ENCODE results near the gene ANKS3.

The ANKS3 gene

DNA sequence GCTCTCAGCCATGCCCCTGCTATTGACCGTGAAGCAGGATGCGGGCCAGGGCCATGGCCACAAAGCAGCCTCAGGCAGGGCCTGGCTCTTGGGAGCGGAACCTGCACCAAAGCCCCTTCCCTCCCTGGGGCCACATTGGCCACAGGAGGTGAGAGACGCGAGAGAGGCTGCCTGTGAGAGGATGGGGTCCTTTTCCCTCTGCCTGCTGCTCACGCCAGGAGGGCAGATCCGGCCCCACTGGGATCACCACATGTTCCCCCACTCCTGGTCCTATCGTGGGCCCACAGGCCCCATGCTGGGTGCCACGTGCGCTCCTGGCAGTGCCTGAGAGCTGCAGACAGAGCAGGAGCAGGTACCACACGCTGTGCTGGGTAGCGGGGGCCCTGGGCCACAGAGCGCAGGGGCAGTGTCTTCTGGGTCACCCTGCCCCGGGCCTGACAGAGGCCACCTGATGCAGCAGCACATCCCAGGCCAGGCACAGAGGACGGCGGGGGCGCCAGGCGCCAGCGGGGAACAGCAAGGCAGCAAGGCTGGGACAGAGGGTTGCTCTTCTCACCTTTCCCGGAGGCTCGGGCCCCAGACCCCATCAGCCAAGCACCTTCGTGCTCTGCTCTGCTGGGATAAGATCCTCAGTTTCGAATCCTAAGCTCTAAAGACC is 49.9 kb downstream of the ANKS3 start:
- no peak for DNase-seq (ENCODE audit: low read depth)

DNA sequence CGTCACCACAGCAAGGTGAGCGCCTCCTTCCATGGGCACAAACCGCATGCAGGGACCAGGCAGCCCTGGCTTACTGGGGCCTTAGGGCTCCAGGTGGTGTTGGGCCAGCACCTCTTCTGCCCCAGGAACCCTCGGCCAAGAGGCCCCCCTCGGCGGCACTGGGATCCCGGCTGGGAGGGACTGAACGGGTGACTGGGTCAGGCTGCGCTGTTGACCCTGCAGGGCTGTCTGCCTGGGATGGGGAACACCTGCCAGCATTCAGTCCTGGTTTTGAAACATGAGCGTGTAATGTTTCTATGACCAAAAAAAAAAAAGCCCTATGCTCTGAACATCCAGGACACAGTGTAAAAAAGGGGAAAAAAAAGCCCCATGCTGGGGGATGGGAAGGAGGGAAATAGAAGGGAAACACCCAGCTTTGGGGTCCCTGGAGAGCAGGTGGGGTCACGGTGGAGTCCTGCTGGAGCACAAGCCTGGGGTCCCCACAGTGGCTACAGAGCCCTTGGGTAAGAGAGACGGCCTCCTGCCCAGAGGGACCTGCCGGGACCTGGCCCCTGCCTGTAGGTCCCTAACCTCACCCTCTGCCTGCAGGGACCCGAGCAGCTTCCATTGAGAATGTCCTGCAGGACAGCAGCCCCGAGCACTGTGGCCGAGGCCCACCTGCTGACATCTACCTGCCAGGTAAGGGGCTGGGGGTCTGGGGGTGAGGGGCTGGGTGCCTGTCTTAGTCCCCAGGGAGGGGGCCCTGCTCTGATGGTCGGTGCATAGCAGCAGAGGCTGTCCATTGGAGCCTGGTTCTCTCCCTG is 50.6 kb downstream of the ANKS3 start:
- DNase-seq (ENCODE audit: low read depth) = no peak

DNA sequence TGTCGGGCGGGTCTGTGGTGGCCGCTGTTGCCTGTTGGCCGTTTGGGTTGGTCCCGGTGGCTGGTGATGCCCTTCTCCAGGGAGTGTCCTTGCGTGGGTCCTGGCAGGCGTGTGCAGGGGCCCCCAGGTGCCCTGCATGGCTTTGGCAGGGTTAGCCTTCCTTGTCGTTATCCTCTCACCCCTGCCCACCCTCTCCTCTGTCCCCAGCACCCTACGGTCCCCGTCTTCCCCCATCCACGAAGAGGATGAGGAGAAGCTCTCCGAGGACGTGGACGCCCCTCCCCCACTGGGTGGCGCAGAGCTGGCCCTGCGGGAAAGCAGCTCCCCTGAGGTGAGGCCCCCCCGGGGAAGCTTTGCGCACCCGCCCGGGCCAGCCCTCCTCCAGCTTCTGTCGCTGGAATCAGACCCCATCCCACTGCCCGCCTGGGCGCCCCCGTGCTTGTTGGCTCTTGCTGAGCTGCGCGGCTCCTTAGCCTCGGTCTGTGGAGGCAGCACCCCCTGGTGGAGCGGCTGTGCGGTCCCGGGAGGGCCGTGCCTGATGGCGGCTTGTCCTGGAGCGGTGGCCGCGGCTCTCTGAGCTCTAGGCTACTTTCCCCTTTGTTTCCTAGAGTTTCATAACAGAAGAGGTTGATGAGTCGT is 51.3 kb downstream of the ANKS3 start:
- no peak for DNase-seq (ENCODE audit: low read depth)

GRCh38 chr16:4682084-4682591 is 51.9 kb downstream of the ANKS3 start:
- no peak for DNase-seq (ENCODE audit: low read depth)

GRCh38 chr16:4681471-4682083 is 52.5 kb downstream of the ANKS3 start:
- DNase-seq (ENCODE audit: low read depth) = no peak

GRCh38 chr16:4680673-4681470 is 53.2 kb downstream of the ANKS3 start:
- DNase-seq (ENCODE audit: low read depth) = no peak

DNA sequence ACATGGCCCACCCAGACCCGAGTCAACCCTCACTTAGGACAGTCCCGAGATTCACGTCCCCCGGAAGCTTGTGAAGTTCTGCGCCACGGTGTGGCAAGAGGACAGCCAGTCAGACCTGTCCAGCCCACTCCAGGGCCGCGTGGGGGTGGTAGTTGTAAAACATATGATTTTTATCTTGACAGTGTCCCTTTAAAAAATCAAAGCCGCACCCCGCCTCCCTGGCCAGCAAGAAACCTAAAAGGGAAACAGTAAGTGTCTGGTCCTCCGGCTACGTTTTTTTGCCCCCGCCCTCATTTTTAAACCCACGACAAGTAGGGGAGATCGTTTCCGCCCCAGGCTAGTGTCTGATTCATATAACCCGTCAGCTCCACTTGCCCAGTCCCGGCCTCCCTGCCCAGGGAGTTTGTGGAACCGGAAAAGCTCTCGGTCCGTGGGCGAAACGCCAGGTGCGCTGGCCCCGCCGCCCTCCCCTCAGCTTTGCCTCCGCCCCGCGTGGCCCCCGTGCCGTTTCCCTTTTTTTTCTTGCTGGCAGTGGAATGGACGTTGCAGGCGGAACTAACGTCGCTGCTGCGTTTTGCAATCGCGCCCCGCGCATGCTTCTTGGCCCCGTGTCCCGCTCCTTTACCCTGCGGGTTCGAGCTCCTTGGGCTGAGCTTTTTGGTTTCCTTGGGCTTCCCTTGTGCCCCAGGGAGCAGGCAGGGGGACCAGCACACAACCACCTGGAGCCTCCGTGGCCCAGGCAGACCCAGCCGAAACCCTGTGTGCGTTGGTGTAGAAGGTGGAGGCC is 54.0 kb downstream of the ANKS3 start:
- DNase-seq (ENCODE audit: low read depth) = no peak

GRCh38 chr16:4679156-4679849 is 54.8 kb downstream of the ANKS3 start:
- no peak for DNase-seq (ENCODE audit: low read depth)

- no peak for DNase-seq (ENCODE audit: low read depth)
Measured at GRCh38 chr16:4678596-4678995, 55.5 kb downstream of the ANKS3 start.

DNA sequence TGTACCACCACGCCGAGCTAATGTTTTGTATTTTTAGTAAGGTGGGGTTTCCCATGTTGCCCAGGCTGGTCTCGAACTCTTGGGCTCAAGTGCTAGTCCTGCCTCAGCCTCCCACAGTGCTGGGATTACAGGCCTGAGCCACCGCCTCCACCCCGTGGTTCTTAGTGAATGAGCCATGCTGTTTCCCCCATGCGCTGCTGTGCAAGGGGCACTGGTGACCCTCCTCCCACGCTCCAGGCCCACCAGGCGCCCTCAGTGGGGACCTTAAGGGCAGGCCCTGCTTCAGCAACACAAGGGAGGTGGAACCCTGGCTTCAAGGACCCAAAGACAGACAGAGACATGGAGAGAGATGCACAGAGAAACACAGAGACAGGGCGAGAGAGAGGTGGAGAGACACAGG is 56.1 kb downstream of the ANKS3 start:
- no peak for DNase-seq (ENCODE audit: low read depth)

- DNase-seq (ENCODE audit: low read depth) = no peak
Measured at GRCh38 chr16:4677390-4677789, 56.7 kb downstream of the ANKS3 start.

DNA sequence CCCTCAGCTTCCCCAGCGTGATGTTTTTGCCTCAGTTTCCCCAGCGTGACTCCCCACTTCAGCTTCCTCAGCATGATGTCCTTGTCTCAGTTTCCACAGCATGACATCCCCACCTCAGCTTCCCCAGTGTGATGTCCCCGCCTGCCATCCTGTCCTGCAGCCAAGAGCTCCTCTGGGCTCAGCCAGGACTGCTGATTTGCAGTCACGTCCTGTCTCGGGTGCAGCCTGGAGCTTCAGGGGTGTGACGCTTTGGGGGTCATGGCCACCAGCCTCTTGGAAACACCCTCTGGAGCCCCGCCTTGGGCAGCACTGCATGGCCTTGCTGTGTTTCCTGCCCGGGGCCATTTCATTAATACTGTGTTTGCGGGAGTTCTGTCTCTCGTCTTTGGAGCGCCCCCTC is 57.2 kb downstream of the ANKS3 start:
- DNase-seq (ENCODE audit: low read depth) = no peak

GRCh38 chr16:4675864-4676786 is 57.9 kb downstream of the ANKS3 start:
- DNase-seq (ENCODE audit: low read depth) = no peak

- DNase-seq (ENCODE audit: low read depth) = no peak
Measured at GRCh38 chr16:4674926-4675530, 59.0 kb downstream of the ANKS3 start.

DNA sequence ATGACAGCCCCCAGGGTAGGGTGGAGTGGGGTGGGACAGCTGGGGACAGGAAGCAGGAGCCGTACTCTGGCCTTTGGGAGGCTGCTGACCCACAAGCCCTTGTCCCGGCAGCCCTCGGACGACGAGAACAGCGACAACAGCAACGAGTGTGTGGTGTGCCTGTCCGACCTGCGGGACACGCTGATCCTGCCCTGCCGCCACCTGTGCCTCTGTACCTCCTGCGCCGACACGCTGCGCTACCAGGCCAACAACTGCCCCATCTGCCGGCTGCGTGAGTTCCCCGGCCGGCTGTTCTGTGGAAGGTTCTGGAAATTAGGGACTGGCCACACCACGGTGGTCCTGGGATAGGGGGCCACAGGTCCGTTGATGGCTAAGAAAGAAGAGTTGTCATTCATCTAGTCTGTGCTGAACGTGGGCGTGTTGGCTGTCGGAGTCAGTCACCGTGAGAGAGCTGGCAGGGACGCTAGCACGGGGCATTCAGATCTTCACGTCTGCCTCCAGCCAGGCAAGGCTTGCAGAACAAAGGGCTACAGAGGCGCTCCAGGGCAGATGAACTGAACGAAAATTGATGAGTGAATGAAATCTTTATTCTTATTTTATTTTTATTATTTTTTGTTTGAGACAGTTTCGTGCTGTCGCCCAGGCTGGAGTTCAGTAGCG is 60.6 kb downstream of the ANKS3 start:
- no peak for DNase-seq (ENCODE audit: low read depth)

- DNase-seq (ENCODE audit: low read depth) = no peak
Measured at GRCh38 chr16:4668313-4668960, 65.6 kb downstream of the ANKS3 start.

GRCh38 chr16:4667203-4667963 is 66.7 kb downstream of the ANKS3 start:
- no peak for DNase-seq (ENCODE audit: low read depth)

Measured in stimulated activated CD8-positive, alpha-beta memory T cell treated with anti-CD3 and anti-CD28 coated beads, Interleukin-15, amount 100 ng/mL, for 24 hours (primary cell).